Colonic mucosa (tissue), 4 donors: ENCODE measurements around the gene FREY1. TPM values are rescaled to one million over a fixed set of nuclear protein-coding genes. Genes with fewer than 3 reads are reported as not detected.

Source experiments
- DNase-seq: peaks from one replicate; pipeline ENCODE4 v3.0.0-alpha.2; 2020
- H3K27ac ChIP-seq: fragments of 200-600 bp; one replicate; pipeline ENCODE4 v1.8.0; 2021
- H3K27me3 ChIP-seq: fragments of 200-600 bp; one replicate; pipeline ENCODE4 v1.8.0; 2021
- H3K36me3 ChIP-seq: fragments of 200-600 bp; one replicate; pipeline ENCODE4 v1.8.0; 2021
- H3K4me1 ChIP-seq: fragments of 200-600 bp; one replicate; pipeline ENCODE4 v1.8.0; 2021; ENCODE audit warnings: mild to moderate bottlenecking
- H3K4me3 ChIP-seq: fragments of 200-600 bp; one replicate; pipeline ENCODE4 v1.8.0; 2021
- H3K9ac ChIP-seq, 2 donors: one replicate each; pipeline ENCODE4 v1.7.0; 2013; ENCODE audit warnings: control low read depth in 2 of 2, low read depth in 2 of 2, low read length in 2 of 2
- H3K9me3 ChIP-seq: fragments of 200-600 bp; one replicate; pipeline ENCODE4 v1.8.0; 2021
- CTCF ChIP-seq: fragments of 200-600 bp; IDR thresholded peaks from one replicate; pipeline ENCODE4 v1.8.0; 2022; ENCODE audit warnings: antibody characterized with exemption, mild to moderate bottlenecking
- intact Hi-C: fragments of 100-400 bp; cut with DNase I; formaldehyde crosslinking; loops from one replicate; pipeline ENCODE4 v1.14.1; 2022
- total RNA-seq, 2 donors: library from RNA; stranded (reverse); fragmentation: NEBNext Ultra II Directional in 1 of 2; extraction: Animal tissue kit (Norgen Biotek cat#: 25700) in 1 of 2; gene quantifications; one replicate each; pipeline ENCODE4 v1.2.1, GENCODE V29; 2021
- donor health status: healthy.
- donor health status: DM: no; HTN: no; CAD: no.
- donor health status: DM: no; HTN: no; CAD: no.

The FREY1 gene
- total RNA-seq, 2 donors from 2014 or later, result 1.1 TPM; not detected in 1

- no peaks in the 10 kb centered on the region for H3K36me3 ChIP-seq
- H3K27ac ChIP-seq, result no peak overlapping the region
- H3K9ac ChIP-seq, result no peak overlapping the region
- no peak for DNase-seq
- no peak for TF ChIP-seq CTCF
- H3K4me3 ChIP-seq, result no peak overlapping the region
- no peaks in the 10 kb centered on the region for H3K27me3 ChIP-seq
- intact Hi-C loops, result no loop called here
- H3K4me1 ChIP-seq, result no peaks in the 10 kb centered on the region
- H3K9me3 ChIP-seq, result no peaks in the 10 kb centered on the region
These were observed 28.4 kb upstream of the FREY1 start for GRCh38 chr11:45935349-45936064.

GRCh38 chr11:45934580-45935318, 27.7 kb upstream of the FREY1 start:
- no peak for TF ChIP-seq CTCF
- H3K4me1 ChIP-seq, result no peaks in the 10 kb centered on the region
- H3K9me3 ChIP-seq, result no peaks in the 10 kb centered on the region
- H3K9ac ChIP-seq, result no peak overlapping the region
- intact Hi-C loops, result no loop called here
- DNase-seq, result no peak
- no peaks in the 10 kb centered on the region for H3K36me3 ChIP-seq
- H3K27ac ChIP-seq, result no peak overlapping the region
- H3K27me3 ChIP-seq, result no peaks in the 10 kb centered on the region
- H3K4me3 ChIP-seq, result no peak overlapping the region

GRCh38 chr11:45933846-45934579, 26.9 kb upstream of the FREY1 start:
- Histone ChIP-seq H3K4me1 (no peaks in the 10 kb centered on the region), H3K36me3 (no peaks in the 10 kb centered on the region), H3K27ac (no peak overlapping the region), H3K27me3 (no peaks in the 10 kb centered on the region), H3K9ac (no peak overlapping the region), H3K9me3 (no peaks in the 10 kb centered on the region), H3K4me3 (no peak overlapping the region)
- intact Hi-C loops, result no loop called here
- no peak for DNase-seq
- TF ChIP-seq CTCF, result no peak

GRCh38 chr11:45933131-45933831, 26.2 kb upstream of the FREY1 start:
- Histone ChIP-seq H3K9ac (no peak overlapping the region), H3K4me3 (no peak overlapping the region), H3K27ac (no peak overlapping the region), H3K36me3 (no peaks in the 10 kb centered on the region), H3K9me3 (no peaks in the 10 kb centered on the region), H3K27me3 (no peaks in the 10 kb centered on the region), H3K4me1 (no peaks in the 10 kb centered on the region)
- DNase-seq, result no peak
- intact Hi-C loops, result no loop called here
- TF ChIP-seq CTCF, result no peak

GRCh38 chr11:45932217-45932616, 25.1 kb upstream of the FREY1 start:
- intact Hi-C loops, result no loop called here
- H3K36me3 ChIP-seq, result no peaks in the 10 kb centered on the region
- no peaks in the 10 kb centered on the region for H3K4me1 ChIP-seq
- no peaks in the 10 kb centered on the region for H3K9me3 ChIP-seq
- no peaks in the 10 kb centered on the region for H3K27me3 ChIP-seq
- no peak overlapping the region for H3K27ac ChIP-seq
- H3K4me3 ChIP-seq, result no peak overlapping the region
- DNase-seq, result no peak
- no peak overlapping the region for H3K9ac ChIP-seq
- TF ChIP-seq CTCF, result no peak
